Mesothelial cell of epicardium (in vitro differentiated cells): ENCODE measurements around the gene EIF4EBP3. TPM values are rescaled to one million over a fixed set of nuclear protein-coding genes. Genes with fewer than 3 reads are reported as not detected.
"Not testable (repeated sequence)": the region's sequence is repeated elsewhere in the genome, so short reads cannot be mapped to it uniquely, and the experiment has no call there.

Experiments used
- DNase-seq, 2 experiments: peaks; one replicate each; pipeline ENCODE4 v3.0.0; 2021; ENCODE audit warnings: low spot score in 2 of 2; ENCODE audit not compliant: unreplicated experiment in 2 of 2
- H3K27ac Mint-ChIP-seq: 2 replicates; pipeline ENCODE4 v1.8.0; 2021; ENCODE audit warnings: mixed read lengths
- H3K27me3 Mint-ChIP-seq: 2 replicates; pipeline ENCODE4 v1.8.0; 2021; ENCODE audit warnings: low read depth, mixed read lengths
- H3K36me3 Mint-ChIP-seq: 2 replicates; pipeline ENCODE4 v1.8.0; 2021; ENCODE audit warnings: mixed read lengths
- H3K4me1 Mint-ChIP-seq: 2 replicates; pipeline ENCODE4 v1.8.0; 2021; ENCODE audit warnings: mixed read lengths
- H3K4me3 Mint-ChIP-seq: 2 replicates; pipeline ENCODE4 v1.8.0; 2021; ENCODE audit warnings: mild to moderate bottlenecking, moderate library complexity, mixed read lengths
- H3K9me3 Mint-ChIP-seq: 2 replicates; pipeline ENCODE4 v1.8.0; 2021; ENCODE audit warnings: mixed read lengths
- CTCF ChIP-seq: fragments of 200-600 bp; sonication (generic); IDR thresholded peaks from one replicate; pipeline ENCODE4 v1.5.0; 2021; ENCODE audit warnings: antibody characterized with exemption; ENCODE audit not compliant: unreplicated experiment
- total RNA-seq: library from RNA; stranded (reverse); gene quantifications from 3 replicates; pipeline ENCODE4 v1.2.1, GENCODE V29; 2021

EIF4EBP3 gene
- total RNA-seq, 1 donor from 2014 or later = 7.6 TPM

GRCh38 chr5:140576776-140577201, 29.3 kb downstream of the EIF4EBP3 start:
- no peaks in the 10 kb centered on the region for H3K4me1 Mint-ChIP-seq
- H3K27ac Mint-ChIP-seq = no peak overlapping the region
- H3K4me3 Mint-ChIP-seq = no peak overlapping the region
- H3K9me3 Mint-ChIP-seq = peaks cover 5% of the 10 kb centered on the region
- DNase-seq = no peak
- H3K36me3 Mint-ChIP-seq = no peaks in the 10 kb centered on the region
- H3K27me3 Mint-ChIP-seq = peaks cover 8% of the 10 kb centered on the region
- no peak for TF ChIP-seq CTCF

- peak; percentile 74 for TF ChIP-seq CTCF
- not testable (repeated sequence) for DNase-seq, H3K4me1 Mint-ChIP-seq, H3K36me3 Mint-ChIP-seq, H3K4me3 Mint-ChIP-seq, H3K27ac Mint-ChIP-seq
- Mint-ChIP-seq H3K9me3 (peaks cover 18% of the 10 kb centered on the region), H3K27me3 (peaks cover 16% of the 10 kb centered on the region)
These were observed 31.8 kb downstream of the EIF4EBP3 start for GRCh38 chr5:140579188-140579747.

GRCh38 chr5:140587495-140587894, 40.0 kb downstream of the EIF4EBP3 start:
- H3K27me3 Mint-ChIP-seq = peaks cover 13% of the 10 kb centered on the region
- H3K36me3 Mint-ChIP-seq = no peaks in the 10 kb centered on the region
- no peak for DNase-seq
- no peak for TF ChIP-seq CTCF
- H3K4me3 Mint-ChIP-seq = no peak overlapping the region
- no peaks in the 10 kb centered on the region for H3K4me1 Mint-ChIP-seq
- peaks cover 16% of the 10 kb centered on the region for H3K9me3 Mint-ChIP-seq
- no peak overlapping the region for H3K27ac Mint-ChIP-seq

- Mint-ChIP-seq H3K4me1 (no peaks in the 10 kb centered on the region), H3K36me3 (no peaks in the 10 kb centered on the region), H3K27me3 (peaks cover 9% of the 10 kb centered on the region), H3K9me3 (peaks cover 8% of the 10 kb centered on the region), H3K27ac (no peak overlapping the region), H3K4me3 (no peak overlapping the region)
- DNase-seq = no peak
- no peak for TF ChIP-seq CTCF
These were observed 41.0 kb downstream of the EIF4EBP3 start for GRCh38 chr5:140588311-140589070.

GRCh38 chr5:140590861-140591260, 43.4 kb downstream of the EIF4EBP3 start:
- Mint-ChIP-seq H3K9me3 (peaks cover 3% of the 10 kb centered on the region), H3K36me3 (no peaks in the 10 kb centered on the region), H3K27ac (no peak overlapping the region), H3K27me3 (peaks cover 16% of the 10 kb centered on the region), H3K4me1 (no peaks in the 10 kb centered on the region), H3K4me3 (no peak overlapping the region)
- DNase-seq = no peak
- no peak for TF ChIP-seq CTCF
